ENCODE measurements around the gene PTBP1. TPM values are rescaled to one million over a fixed set of nuclear protein-coding genes. Genes with fewer than 3 reads are reported as not detected.

The PTBP1 gene
- total RNA-seq, 1 donor from 2014 or later, result 386 TPM

GRCh38 chr19:858284-858683 lies 61.0 kb downstream of the PTBP1 start:
- Histone ChIP-seq H3K4me3 (ENCODE audit: insufficient read depth, low read depth, low read length) (no peak overlapping the region), H3K4me2 (ENCODE audit: low read length) (no peak overlapping the region), H3K27me3 (ENCODE audit: insufficient read depth, low read length) (peaks cover 3% of the 10 kb centered on the region), H4K20me1 (ENCODE audit: insufficient read depth, low read length) (peaks cover under 1% of the 10 kb centered on the region), H3K4me1 (ENCODE audit: insufficient read depth, low read length) (no peaks in the 10 kb centered on the region), H3K36me3 (ENCODE audit: insufficient read depth, low read length) (no peaks in the 10 kb centered on the region), H2AFZ (ENCODE audit: low read depth, low read length) (no peak overlapping the region), H3K79me2 (ENCODE audit: insufficient read depth, low read length) (no peaks in the 10 kb centered on the region), H3K9ac (ENCODE audit: low read length) (no peak overlapping the region), H3K9me3 (ENCODE audit: insufficient read depth, low read depth, low read length) (no peaks in the 10 kb centered on the region), H3K27ac (ENCODE audit: low read depth, low read length) (no peak overlapping the region)
- Mint-ChIP-seq H3K27me3 (ENCODE audit: low read depth, unreplicated experiment) (peaks cover 13% of the 10 kb centered on the region), H3K36me3 (ENCODE audit: low read depth, unreplicated experiment) (no peaks in the 10 kb centered on the region), H3K9me3 (ENCODE audit: unreplicated experiment) (no peaks in the 10 kb centered on the region), H3K4me1 (ENCODE audit: low read depth, unreplicated experiment) (no peaks in the 10 kb centered on the region), H3K27ac (ENCODE audit: unreplicated experiment) (no peak overlapping the region), H3K4me3 (ENCODE audit: unreplicated experiment) (no peak overlapping the region)
- no peak for TF ChIP-seq EZH2 (IDR thresholded peaks at IDR 0.05; ENCODE audit: insufficient read depth, low read length)
- TF ChIP-seq CTCF (IDR thresholded peaks at IDR 0.05; ENCODE audit: insufficient read depth, low read depth, low read length), result no peak
- FAIRE-seq (no peak), DNase-seq (ENCODE audit: low read depth) (no peak)

- no peak for FAIRE-seq
- TF ChIP-seq EZH2 (IDR thresholded peaks at IDR 0.05; ENCODE audit: insufficient read depth, low read length) (peak; percentile 19), CTCF (IDR thresholded peaks at IDR 0.05; ENCODE audit: insufficient read depth, low read depth, low read length) (no peak)
- no peaks in the 10 kb centered on the region for H3K9me3 Mint-ChIP-seq (ENCODE audit: unreplicated experiment)
- DNase-seq (ENCODE audit: low read depth), result no peak
- Histone ChIP-seq H2AFZ (ENCODE audit: low read depth, low read length) (peak within 1 kb of the TSS; percentile 47), H3K27me3 (ENCODE audit: insufficient read depth, low read length) (peaks cover 3% of the 10 kb centered on the region), H3K4me2 (ENCODE audit: low read length) (peak within 1 kb of the TSS; percentile 60), H4K20me1 (ENCODE audit: insufficient read depth, low read length) (peaks cover 3% of the 10 kb centered on the region), H3K4me3 (ENCODE audit: insufficient read depth, low read depth, low read length) (peak within 1 kb of the TSS; percentile 10), H3K27ac (ENCODE audit: low read depth, low read length) (no peak within 1 kb of the TSS), H3K4me1 (ENCODE audit: insufficient read depth, low read length) (no peaks in the 10 kb centered on the region), H3K9ac (ENCODE audit: low read length) (no peak within 1 kb of the TSS), H3K9me3 (ENCODE audit: insufficient read depth, low read depth, low read length) (no peaks in the 10 kb centered on the region), H3K36me3 (ENCODE audit: insufficient read depth, low read length) (no peaks in the 10 kb centered on the region), H3K79me2 (ENCODE audit: insufficient read depth, low read length) (no peaks in the 10 kb centered on the region)
- H3K36me3 Mint-ChIP-seq (ENCODE audit: low read depth, unreplicated experiment), result no peaks in the 10 kb centered on the region
- no peaks in the 10 kb centered on the region for H3K4me1 Mint-ChIP-seq (ENCODE audit: low read depth, unreplicated experiment)
- no peak within 1 kb of the TSS for H3K27ac Mint-ChIP-seq (ENCODE audit: unreplicated experiment)
- H3K4me3 Mint-ChIP-seq (ENCODE audit: unreplicated experiment), result peak within 1 kb of the TSS; percentile 34
- H3K27me3 Mint-ChIP-seq (ENCODE audit: low read depth, unreplicated experiment), result peaks cover 13% of the 10 kb centered on the region
These were observed 61.9 kb downstream of the PTBP1 start, which contains the start of gene CFD for GRCh38 chr19:858868-859843. TSS of gene CFD (plus strand) at chr19:859664. CDS start at chr19:859690, 26 bp downstream.

Measured in astrocyte (in vitro differentiated cells and primary cell).